ENCODE measurements around the gene CAMK4.
"Not testable (repeated sequence)": the region's sequence is repeated elsewhere in the genome, so short reads cannot be mapped to it uniquely, and the experiment has no call there.

Gene CAMK4

DNA sequence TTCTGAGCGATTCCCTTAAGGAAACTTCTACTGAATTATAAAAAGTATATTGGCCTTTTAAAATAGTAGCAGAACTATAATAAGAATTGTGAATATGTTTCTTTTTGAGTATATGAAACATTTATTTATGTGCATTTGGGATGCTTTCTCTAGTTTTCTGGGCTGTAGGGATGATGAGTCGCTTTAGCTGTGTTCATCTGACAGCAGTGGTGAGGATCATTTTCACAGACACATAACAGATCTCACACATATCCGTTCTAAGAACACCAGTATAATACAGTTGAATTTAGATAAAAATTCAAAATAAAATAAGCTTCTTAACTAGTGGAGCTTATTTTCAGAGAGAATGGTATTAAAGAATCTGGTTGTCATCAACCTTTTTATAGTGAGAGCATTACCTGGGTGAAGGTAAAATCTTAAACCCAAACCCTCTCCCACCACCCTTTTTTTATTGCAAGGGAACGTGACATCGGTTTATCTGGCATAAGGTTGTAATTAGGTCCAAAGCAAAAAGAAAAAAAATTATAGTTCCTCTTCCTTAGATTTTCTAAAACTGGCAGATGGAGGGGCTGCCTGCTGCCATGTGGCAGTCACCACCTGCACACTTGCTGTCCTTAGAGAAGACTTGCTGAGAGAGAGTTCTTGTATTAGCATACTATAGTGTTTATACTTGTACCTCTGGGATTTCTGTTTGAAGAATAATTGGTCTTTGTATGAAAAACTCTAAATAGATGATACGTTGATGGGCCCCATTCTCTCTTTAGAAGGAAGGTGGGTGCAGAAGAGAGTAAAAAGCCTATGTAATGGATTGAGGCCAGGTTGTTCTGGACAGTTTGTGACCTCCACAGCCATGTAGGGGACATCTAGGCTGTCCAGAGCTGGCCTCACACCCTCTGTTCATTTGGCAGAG, 86.8 kb downstream of the CAMK4 start:
- DNase-seq (ENCODE audit: low spot score), result no peak

DNA sequence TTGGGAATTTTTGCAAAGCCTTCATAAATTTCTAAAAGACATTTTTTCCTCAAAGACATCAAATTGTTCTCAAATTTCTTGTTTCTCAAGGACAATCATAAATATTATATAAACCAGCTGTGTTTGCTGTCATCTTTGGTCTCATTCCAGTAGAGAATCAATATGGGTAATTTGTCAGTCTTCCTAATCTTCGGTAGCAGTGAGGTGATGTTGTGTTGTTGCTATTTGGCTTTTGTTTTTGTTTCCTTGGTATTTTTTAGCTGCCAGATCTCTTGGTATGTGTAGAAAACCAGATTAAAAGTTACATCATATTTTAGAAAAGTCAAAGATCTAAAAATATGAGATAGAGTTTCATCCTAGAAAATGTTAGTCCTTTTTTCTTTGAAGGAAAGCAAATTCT, 87.5 kb downstream of the CAMK4 start:
- no peak for DNase-seq (ENCODE audit: low spot score)

DNA sequence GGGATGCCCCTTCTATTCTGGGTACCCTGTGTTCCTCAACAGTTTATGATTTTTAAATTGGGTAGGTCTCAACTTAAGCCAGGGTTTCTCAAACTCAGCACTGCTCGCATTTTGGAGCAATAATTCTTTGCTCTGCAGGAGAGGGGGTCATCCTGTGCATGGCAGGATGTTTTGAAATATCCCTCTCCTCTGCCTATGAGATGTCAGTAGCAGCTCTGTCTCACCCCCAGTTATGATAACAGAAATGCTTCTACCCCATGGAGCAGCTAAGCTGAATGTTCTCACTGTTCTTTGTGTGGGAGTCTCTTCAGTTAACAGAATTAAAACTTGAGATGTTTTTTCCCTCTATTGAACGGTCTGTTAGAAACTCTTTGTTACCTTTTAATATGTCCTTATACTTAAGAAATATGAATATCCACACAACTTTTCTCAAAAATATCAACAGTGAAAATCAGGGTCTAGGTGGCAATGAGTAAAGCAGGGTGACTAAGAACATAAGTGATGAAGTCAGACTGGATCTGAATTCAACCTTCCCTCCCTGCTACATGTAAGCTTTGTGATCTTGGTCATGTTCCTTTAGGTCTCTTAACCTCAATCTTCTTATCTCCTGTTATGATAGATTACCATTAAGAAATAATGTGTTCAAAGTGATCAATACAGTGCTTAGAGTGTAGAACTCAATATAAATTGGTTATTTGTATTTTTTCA, 89.0 kb downstream of the CAMK4 start:
- peak; percentile 68 for DNase-seq (ENCODE audit: low spot score)

DNA sequence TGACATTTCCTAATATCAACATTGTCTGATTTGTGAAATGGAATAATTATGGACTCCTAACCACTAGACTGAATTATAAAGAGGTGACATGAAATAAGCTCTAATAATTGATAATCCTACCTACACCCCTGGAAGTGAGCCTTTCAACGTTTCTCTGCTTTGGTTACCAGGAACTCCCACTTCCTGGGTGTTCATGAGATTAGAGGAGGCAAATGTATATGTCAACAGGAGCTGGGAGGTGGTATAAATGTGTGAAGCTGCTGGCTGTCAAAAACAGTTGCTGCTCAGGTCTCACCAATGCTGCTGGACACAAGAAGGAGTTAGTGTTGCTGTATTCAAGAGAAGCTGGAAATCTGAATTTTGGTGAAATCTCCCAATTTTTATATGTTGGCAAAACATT, 96.8 kb downstream of the CAMK4 start:
- DNase-seq (ENCODE audit: low spot score), result no peak

DNA sequence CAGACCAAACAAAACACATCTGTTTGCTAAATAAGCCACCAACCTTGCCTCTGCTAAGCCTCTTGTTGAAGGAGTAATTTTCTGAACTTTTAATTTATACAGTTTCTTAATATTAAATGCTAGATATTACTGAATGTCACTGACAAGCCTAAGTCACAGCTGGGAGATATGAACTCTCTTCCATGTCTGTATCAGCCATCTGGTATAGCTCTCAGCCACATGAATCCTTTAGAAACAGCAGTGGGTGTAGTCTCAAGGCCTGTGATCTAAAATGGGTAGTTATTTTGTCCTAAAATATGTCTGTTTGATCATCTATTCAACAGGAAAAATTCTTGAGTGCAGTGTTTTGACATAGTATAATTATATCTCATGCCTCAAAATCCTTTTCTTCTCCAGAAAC, 97.2 kb downstream of the CAMK4 start:
- no peak for DNase-seq (ENCODE audit: low spot score)

DNA sequence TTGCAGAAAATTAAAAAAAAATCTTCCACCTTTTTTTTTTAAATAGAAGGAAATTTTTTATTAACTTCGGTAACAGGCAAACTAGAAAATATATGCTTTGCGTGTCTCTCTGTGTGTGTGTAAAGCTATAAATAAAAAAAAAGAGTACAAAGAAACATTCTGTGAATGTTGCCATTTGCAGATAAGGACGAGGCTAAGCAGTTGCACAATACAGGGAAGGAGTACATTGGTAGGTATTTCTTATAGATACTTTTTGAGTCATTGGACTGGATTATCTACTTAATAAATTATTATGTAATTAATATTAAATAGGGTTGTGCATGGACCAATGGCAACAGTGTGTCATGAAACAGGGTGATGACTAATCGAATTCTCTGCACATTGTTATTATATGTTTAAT, 102.4 kb downstream of the CAMK4 start:
- no peak for DNase-seq (ENCODE audit: low spot score)

DNA sequence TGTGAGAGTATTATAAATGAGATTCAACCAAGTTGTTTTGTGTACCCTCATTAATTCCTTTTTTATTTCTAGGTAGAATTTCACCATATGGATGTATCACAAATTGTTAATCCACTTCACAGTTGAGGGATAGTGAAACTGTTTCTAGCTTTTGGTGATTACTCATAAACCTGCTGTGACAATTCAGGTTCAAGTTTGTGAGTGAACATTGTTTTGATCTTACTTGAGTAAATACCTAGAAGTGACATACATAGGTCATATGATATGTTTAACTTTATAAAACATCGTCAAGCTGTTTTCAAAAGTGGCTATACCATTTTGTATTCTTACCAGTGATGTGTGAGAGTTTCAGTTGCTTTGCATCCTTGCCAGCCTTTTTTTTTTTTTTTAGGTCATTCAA, 112.9 kb downstream of the CAMK4 start:
- DNase-seq (ENCODE audit: low spot score), result peak; percentile 68

DNA sequence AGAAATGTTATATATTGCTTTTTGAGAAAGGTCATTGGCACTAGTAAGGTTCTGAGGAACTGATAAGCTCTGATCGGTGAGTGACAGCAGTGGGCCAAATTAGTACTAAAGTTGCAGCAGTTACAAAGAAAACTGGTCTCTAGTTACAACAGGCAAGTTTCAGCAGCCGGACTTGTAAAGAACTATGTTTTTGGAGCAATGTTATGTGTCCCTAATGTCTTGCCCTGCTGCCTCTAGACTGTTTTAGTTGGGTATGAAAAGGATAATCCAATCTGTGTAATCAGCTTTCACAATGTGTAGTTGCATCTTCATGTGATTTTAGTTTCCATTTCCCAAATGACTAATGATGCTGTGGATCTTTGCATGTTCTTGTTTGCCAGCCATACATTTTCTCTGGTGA, 113.5 kb downstream of the CAMK4 start:
- DNase-seq (ENCODE audit: low spot score), result peak; percentile 65

DNA sequence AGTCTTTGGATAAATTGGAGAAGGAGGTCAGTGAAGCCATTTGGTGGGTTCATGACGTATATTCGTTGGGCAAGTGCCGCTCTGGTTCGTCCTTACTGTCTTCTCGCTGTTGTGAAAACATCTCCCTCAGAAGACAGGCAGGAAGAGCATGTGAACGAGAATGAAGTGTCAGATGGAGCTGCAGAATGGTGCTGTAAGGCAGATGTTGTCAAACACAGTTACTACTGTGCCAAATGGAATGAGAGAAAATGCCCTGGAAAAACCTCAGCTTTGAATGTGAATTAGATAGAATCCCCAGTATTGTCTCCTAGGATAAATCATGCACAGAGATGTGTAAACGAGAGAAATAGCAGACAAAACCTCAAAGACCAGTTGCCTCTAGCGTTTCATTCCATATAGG, 121.5 kb downstream of the CAMK4 start:
- DNase-seq (ENCODE audit: low spot score), result no peak

DNA sequence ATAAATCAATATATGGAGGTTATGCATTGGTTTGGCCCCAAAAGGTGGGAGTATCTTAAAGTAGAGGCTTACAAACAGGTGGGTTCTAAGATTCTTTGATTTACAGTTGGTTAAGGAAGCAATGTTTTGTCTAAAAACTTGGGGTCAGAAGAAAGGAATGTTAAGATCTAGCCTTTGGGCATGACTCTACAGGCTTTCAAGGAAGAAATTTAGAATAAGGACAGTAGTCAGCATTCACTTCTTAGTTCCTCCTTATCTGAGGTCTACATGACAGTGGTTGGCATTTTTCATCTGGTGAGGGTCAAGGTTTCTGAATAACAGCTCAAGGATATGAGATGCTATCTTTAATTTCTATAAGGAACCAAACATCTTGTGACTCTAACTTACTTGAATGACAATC, 122.8 kb downstream of the CAMK4 start:
- no peak for DNase-seq (ENCODE audit: low spot score)

DNA sequence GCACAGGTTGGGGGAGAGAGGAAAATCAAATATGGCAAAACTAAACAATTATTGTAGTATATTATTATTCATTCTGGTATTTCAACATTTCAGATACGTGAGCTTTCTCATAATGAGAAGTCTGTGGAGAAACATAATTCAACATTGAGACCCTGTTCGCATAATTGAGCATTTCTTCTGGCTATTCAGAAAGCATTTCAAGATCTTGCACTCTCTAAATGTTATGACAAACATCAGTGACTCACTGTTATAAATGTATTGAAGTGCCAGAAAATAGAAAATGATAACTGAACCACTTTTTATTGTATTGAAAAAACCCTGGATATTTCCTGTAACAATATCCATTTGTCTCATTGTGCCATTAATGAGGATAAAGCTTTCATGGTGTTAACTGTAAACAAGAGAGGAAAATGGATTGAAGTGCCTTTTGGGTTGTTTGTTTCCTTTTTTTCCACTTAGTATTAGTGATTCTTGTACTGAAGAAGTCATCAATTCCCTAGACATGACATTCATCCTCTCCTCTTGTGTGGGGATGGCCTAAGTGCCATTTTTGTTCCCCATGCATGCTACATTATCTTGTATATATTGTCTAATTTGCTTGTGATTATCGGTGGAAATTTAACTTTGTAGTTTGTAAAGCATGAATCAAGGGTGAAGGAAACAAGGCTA, 124.6 kb downstream of the CAMK4 start:
- DNase-seq (ENCODE audit: low spot score), result no peak

DNA sequence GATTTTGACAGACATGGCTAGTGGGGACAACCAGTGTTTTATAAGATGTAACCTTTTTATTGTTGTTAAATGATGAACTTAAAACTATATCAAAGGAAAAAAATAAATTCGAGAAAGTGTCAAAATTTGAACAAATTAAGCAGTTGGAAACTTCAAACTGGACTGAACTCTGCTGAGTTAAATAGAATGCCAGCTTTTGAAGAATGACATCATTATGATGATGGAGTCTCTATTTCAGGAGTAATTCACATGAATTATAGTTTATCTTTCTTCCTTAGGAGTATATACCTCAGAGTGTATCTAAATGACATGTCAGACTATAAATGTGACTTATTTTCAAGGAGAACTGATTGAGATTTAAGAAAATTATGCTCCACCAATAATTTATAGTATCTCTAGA, 125.2 kb downstream of the CAMK4 start:
- DNase-seq (ENCODE audit: low spot score), result no peak

DNA sequence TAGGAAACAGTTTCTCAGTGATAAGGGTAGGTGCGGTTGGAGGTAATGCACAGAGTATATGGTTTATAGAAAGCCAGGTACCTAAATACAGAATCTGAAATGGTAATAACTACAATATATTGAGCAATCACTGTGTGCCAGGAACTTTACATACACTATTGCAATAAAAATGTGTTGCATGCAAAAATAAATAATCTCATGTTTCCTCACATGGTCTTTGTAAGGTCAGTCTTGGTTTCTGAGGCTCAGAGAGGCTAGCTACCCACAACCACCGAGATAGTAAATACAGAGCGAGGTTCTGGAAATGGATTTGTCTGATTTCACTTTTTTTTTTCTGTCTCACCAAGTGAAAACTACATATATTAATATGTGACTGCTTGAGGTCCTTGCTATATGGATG, 128.9 kb downstream of the CAMK4 start:
- DNase-seq (ENCODE audit: low spot score), result no peak

DNA sequence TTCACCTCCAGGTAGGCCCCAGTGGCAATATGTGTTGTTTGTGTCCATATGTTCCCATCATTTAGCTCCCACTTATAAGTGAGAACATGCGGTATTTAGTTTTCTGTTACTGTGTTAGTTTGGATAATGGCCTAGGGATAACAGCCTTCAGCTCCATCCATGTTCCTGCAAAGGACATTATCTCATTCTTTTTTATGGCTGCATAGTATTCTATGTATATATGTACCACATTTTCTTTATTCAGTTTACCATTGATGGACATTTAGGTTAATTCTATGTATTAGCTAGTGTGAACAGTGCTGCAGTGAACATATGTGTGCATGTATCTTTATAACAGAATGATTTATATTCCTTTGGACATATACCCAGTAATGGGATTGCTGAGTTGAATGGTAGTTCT, 134.5 kb downstream of the CAMK4 start:
- not testable (repeated sequence) for DNase-seq (ENCODE audit: low spot score)

DNA sequence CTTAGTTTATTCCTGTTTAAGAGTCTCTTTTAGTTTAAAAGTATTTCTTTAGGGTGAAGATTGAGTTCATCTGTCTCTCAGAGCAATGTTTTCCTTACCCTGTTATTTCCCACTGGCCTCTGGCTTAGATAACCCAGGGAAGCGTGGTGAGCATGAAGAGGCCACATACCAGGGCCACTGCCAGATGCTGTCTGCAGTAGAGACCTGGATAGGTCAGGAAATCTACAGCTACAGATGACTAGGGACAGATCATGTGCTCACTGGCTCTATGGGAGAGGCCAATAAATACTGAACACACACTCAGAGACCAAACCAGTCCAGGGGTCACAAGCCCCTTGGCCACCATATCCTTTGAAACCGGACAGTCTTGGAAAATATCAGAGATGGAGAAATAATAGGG, 136.0 kb downstream of the CAMK4 start:
- DNase-seq (ENCODE audit: low spot score), result no peak

DNA sequence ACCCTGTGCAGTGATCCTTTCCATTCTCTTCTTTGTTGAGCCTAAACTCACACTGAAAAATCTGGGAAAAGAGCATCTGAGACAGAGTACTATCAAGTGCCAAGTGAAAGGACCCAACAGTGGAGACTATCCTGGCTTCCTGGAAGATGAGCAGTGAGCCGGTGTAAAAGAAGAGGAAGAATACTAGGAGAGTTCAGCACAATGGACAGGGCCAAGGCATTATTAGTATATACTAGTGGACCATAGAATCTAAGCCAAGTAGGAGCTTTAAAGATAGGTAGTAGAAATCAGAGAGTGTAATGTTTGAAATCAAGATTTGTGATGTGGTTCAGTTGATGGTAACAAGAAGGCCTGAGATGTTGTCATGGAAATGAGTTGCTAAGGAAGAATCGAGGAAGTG, 140.8 kb downstream of the CAMK4 start:
- no peak for DNase-seq (ENCODE audit: low spot score)

DNA sequence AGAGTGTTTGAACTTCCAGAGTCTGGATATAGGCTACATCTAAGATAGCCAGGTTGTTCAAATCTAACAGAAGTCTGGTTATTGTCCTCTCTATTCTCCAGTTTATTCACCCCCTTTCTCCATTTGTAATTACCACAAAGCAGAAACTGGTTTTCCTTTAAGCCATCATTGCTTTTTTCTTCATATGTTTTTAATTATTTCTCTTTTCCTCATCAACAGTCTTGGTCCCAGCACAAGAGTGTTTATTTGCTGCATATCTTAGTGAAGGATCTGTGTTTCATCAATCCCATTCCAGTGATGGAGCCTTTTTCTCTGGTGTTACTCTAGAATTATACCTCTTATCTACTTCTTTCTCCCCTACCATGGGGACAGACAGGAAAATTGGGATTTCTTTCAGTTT, 142.2 kb downstream of the CAMK4 start:
- no peak for DNase-seq (ENCODE audit: low spot score)

DNA sequence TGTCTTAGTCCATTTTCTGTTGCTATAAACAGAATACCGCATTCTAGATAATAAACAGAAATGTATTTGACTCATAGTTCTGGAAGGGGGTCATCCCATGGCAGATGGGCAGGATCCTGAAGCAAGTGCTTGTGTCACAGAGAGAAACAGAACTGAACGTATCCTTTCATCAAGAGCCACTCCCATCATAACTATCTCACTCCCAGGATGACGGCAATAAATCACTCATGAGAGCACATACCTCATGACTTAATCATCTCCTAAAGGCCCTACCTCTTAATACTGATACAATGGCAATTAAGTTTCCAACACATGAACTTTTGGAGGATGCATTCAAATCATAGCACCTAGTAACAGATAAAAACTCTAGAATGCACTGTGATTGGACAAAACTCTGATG, 142.9 kb downstream of the CAMK4 start:
- no peak for DNase-seq (ENCODE audit: low spot score)

DNA sequence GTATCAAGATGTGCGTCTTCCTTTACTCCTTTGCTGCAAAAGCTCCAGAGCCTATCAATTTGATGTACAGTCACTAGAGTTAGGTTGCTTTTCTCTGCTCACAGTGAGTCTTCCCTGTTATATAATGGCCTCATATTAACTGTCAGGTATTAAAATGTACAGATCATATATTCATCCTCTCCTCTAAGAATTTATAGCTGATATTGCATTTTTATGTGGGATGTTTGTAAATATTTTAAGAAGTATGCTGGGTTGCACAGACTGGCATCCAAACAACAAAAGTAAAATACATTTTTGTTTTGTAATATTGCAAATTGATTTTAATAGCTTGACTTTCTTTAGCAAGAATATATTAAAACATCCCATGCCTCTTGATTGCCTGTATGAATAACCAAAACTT, 148.6 kb downstream of the CAMK4 start:
- DNase-seq (ENCODE audit: low spot score), result no peak

DNA sequence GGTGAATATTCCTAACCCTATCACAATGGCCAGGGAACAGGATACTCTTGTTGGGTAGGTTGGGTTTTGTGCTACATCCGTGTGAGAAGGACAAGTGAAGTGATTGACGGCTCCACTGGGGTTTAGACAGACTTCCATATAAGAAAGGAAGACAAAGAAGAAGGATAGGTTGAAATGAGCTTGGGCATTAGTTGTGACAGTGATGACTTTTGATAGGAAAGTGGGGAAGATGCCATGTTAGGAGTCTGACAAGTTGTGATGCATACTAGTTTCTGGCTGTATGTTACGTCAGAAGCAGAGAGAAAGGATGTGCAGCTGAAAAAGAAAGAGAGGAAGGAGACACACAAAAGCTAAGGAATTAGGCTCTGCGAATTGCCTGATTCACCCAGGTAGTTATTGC, 150.2 kb downstream of the CAMK4 start:
- no peak for DNase-seq (ENCODE audit: low spot score)

DNA sequence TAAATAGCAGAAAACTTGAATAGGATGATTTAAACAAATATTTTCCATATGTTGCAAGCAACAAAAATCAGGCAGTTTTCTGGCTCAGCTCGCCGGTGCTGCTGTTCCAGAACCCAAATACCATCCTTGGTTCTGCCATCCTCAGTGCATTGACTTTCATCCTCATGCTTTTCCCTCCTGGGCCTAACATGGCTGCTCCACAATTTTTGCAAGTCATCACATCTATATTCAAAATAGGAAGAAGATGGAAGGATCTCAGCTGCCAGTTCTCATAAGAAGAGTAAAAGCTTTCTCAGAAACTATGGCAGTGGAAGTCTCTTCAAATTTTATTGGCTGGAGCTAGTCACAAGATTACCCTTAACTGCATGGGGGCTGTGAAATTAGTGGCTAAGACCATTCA, 151.5 kb downstream of the CAMK4 start:
- DNase-seq (ENCODE audit: low spot score), result no peak

DNA sequence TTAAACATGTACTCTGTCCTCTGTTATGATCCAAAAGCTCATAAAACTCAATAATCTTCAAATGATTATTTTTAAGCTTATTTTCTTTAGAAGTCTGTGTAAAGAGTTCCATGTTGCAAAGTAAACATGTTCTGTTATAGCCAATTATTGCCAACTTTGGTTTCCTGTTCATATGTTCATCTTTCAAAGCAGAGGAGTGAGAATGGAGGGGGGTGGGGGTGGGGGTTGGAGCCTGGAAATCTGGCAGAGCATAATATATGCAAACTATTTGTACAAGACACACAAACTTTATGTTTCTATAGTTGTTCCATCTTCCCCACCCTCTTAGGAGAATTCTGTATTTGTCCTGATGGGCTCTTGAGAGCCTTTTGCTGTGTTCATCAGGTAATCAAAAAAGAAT, 153.1 kb downstream of the CAMK4 start:
- no peak for DNase-seq (ENCODE audit: low spot score)

DNA sequence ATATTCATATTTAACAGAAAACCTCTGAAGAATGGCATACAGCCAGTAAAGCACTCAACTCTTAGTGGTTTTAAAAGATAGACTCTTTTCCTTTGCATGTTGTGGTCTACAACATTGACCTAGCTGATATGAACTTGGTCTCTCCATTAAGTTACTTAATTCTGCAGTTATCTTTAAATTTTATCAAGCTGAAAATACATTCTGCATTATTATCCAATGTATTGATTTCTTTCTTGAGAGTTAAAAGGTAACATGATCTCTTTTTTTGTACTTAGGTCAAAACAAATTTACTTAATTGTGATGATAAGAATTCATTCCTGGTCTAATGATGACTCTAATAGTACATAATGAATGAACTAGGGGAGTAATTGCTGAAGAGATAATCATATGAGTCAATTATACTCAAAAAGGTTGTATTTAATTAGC, 155.2 kb downstream of the CAMK4 start:
- DNase-seq (ENCODE audit: low spot score), result no peak

Measured in activated CD4-positive, alpha-beta T cell treated with anti-CD3 and anti-CD28 coated beads, Interleukin-2, Interleukin-4, amounts not matched to agents 100 ng/mL and 50 ng/mL, durations not matched to agents 16 hours and 8 hours (primary cell).